GM23338 (cell line): ENCODE results near the gene IHH. TPM values are rescaled to one million over a fixed set of nuclear protein-coding genes. Genes with fewer than 3 reads are reported as not detected.
A peak's percentile ranks its signal among the peaks of the same experiment; 100 is the strongest.

ENCODE experiments used
- ATAC-seq: fragments of 200-7000 bp; cut with Tn5 transposase; 3 replicates; pipeline ENCODE4 v1.9.1; 2020
- DNase-seq: peaks from one replicate; pipeline ENCODE4 v3.0.0-alpha.2; 2015; ENCODE audit warnings: low spot score
- H2AFZ ChIP-seq: fragments of 200-600 bp; sonication (generic); 2 replicates; pipeline ENCODE4 v1.8.0; 2016; ENCODE audit warnings: antibody characterized with exemption, mild to moderate bottlenecking, moderate library complexity
- H3F3A ChIP-seq: fragments of 200-600 bp; sonication (generic); replicated peaks from 2 replicates; pipeline ENCODE4 v1.8.0; 2017; ENCODE audit warnings: antibody characterized with exemption, mixed run types, low read depth
- H3K27ac ChIP-seq: fragments of 200-600 bp; sonication (generic); 2 replicates; pipeline ENCODE4 v1.6.1; 2016; ENCODE audit warnings: low read depth
- H3K27me3 ChIP-seq: fragments of 200-600 bp; sonication (generic); 2 replicates; pipeline ENCODE4 v1.8.0; 2016; ENCODE audit warnings: mild to moderate bottlenecking, mixed run types, moderate library complexity; ENCODE audit not compliant: insufficient read depth
- H3K36me3 ChIP-seq: fragments of 200-600 bp; sonication (generic); 2 replicates; pipeline ENCODE4 v1.8.0; 2016; ENCODE audit warnings: mild to moderate bottlenecking; ENCODE audit not compliant: insufficient read depth
- H3K4me1 ChIP-seq: fragments of 200-600 bp; sonication (generic); 2 replicates; pipeline ENCODE4 v1.8.0; 2016; ENCODE audit warnings: mild to moderate bottlenecking, moderate library complexity; ENCODE audit not compliant: insufficient read depth
- H3K4me2 ChIP-seq: fragments of 200-600 bp; sonication (generic); 2 replicates; pipeline ENCODE4 v1.7.1; 2017; ENCODE audit warnings: mixed run types
- H3K4me3 ChIP-seq: fragments of 200-600 bp; sonication (generic); 2 replicates; pipeline ENCODE4 v1.6.1; 2016; ENCODE audit warnings: mixed run types
- H3K79me2 ChIP-seq: fragments of 200-600 bp; sonication (generic); replicated peaks from 2 replicates; pipeline ENCODE4 v1.8.0; 2017; ENCODE audit warnings: mild to moderate bottlenecking; ENCODE audit not compliant: insufficient read depth
- H3K9me2 ChIP-seq: fragments of 200-600 bp; sonication (generic); 2 replicates; pipeline ENCODE4 v1.8.0; 2017; ENCODE audit not compliant: insufficient read depth
- H4K20me1 ChIP-seq: fragments of 200-600 bp; sonication (generic); replicated peaks from 2 replicates; pipeline ENCODE4 v1.8.0; 2017; ENCODE audit warnings: mild to moderate bottlenecking; ENCODE audit not compliant: insufficient read depth
- H3K27ac Mint-ChIP-seq: 2 replicates; pipeline ENCODE4 v1.8.0; 2020; ENCODE audit warnings: inconsistent platforms, mild to moderate bottlenecking, moderate library complexity, mixed read lengths
- H3K27me3 Mint-ChIP-seq: 3 replicates; pipeline ENCODE4 v1.8.0; 2022; ENCODE audit warnings: low read depth, mild to moderate bottlenecking, moderate library complexity, mixed read lengths, inconsistent platforms; ENCODE audit not compliant: insufficient read depth, poor library complexity
- H3K36me3 Mint-ChIP-seq: 3 replicates; pipeline ENCODE4 v1.8.0; 2021; ENCODE audit warnings: low read depth, mild to moderate bottlenecking, inconsistent platforms, moderate library complexity, mixed read lengths
- H3K4me1 Mint-ChIP-seq: 3 replicates; pipeline ENCODE4 v1.8.0; 2020; ENCODE audit warnings: mild to moderate bottlenecking, inconsistent platforms, mixed read lengths
- H3K4me3 Mint-ChIP-seq: 3 replicates; pipeline ENCODE4 v1.8.0; 2021; ENCODE audit warnings: moderate library complexity, mild to moderate bottlenecking, inconsistent platforms, mixed read lengths
- H3K9me3 Mint-ChIP-seq: 3 replicates; pipeline ENCODE4 v1.8.0; 2020; ENCODE audit warnings: moderate library complexity, mild to moderate bottlenecking, inconsistent platforms, mixed read lengths
- CREB1 ChIP-seq: fragments of 250-450 bp; sonication (Bioruptor Pico); IDR thresholded peaks from 2 replicates; pipeline ENCODE4 v1.5.0; 2020; ENCODE audit warnings: low read depth, mild to moderate bottlenecking, moderate library complexity
- EZH2 ChIP-seq: fragments of 200-600 bp; sonication (generic); IDR thresholded peaks from one replicate; pipeline ENCODE4 v1.8.0; 2017; ENCODE audit warnings: antibody characterized with exemption, mild to moderate bottlenecking, low read depth; ENCODE audit not compliant: unreplicated experiment
- JUNB ChIP-seq: IDR thresholded peaks from one replicate; pipeline ENCODE4 v1.6.1; 2016; ENCODE audit warnings: antibody characterized with exemption; ENCODE audit not compliant: unreplicated experiment
- NANOG ChIP-seq: IDR thresholded peaks from 2 replicates; pipeline ENCODE4 v1.6.1; 2016; ENCODE audit warnings: antibody characterized with exemption, borderline replicate concordance
- POLR2AphosphoS5 ChIP-seq: IDR thresholded peaks from 2 replicates; pipeline ENCODE4 v1.6.1; 2016; ENCODE audit warnings: antibody characterized with exemption, low read depth
- ZNF331 ChIP-seq: fragments of 250-450 bp; sonication (Bioruptor Pico); IDR thresholded peaks from 2 replicates; pipeline ENCODE4 v1.5.0; 2020; ENCODE audit warnings: low read depth, mild to moderate bottlenecking, moderate library complexity
- polyA plus RNA-seq: library from polyadenylated mRNA; unstranded; fragments of >200 nt; fragmentation: Nextera tagmentation; extraction: Ambion mirVana; gene quantifications from 2 replicates; pipeline ENCODE4 v1.2.1, GENCODE V29; 2016
- total RNA-seq: library from RNA; depleted of rRNA; stranded (reverse); fragments of >200 nt; shearing (Covaris generic); gene quantifications from 2 replicates; pipeline ENCODE4 v1.2.3, GENCODE V29; 2014
- TF ChIP-seq, protein P1 (sequence below), 2 experiments: fragments of 200-600 bp in 1 of 2; sonication (generic) in 1 of 2; conservative IDR thresholded peaks; 2 replicates each; pipeline versions ENCODE4 v1.5.1 to v1.6.1; 2016 to 2017; ENCODE audit warnings: antibody characterized with exemption in 2 of 2, low read depth in 2 of 2, mild to moderate bottlenecking in 2 of 2, moderate library complexity in 1 of 2
- TF ChIP-seq, protein P2 (sequence below): IDR thresholded peaks from one replicate; pipeline ENCODE4 v1.6.1; 2018; ENCODE audit warnings: antibody characterized with exemption; ENCODE audit not compliant: unreplicated experiment

Gene IHH
- total and polyA plus RNA-seq, 2 experiments from 2014 or later: not detected

DNA sequence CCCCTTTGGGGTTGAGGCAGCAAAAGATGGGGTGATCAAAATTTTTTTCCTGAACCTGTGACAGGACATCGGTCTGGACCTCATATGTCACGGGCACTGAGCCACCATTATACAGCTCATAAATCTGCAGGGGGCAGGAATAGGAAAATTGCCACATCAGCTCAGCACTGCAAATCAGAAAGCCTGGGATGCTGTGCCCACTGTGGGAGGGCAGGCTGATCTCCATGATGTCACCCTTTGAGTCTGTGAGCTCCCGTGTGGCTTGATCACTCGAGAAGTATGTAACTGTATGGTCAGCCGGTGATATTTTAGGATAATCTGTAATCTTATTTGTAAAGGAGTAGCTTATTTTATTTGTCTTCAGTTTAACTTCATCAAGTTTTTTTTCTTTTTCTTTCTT, 49.8 kb downstream of the IHH start (continued):
- TF ChIP-seq EZH2 (no peak), ZNF331 (CRISPR knock-in tag) (no peak), NANOG (no peak)

DNA sequence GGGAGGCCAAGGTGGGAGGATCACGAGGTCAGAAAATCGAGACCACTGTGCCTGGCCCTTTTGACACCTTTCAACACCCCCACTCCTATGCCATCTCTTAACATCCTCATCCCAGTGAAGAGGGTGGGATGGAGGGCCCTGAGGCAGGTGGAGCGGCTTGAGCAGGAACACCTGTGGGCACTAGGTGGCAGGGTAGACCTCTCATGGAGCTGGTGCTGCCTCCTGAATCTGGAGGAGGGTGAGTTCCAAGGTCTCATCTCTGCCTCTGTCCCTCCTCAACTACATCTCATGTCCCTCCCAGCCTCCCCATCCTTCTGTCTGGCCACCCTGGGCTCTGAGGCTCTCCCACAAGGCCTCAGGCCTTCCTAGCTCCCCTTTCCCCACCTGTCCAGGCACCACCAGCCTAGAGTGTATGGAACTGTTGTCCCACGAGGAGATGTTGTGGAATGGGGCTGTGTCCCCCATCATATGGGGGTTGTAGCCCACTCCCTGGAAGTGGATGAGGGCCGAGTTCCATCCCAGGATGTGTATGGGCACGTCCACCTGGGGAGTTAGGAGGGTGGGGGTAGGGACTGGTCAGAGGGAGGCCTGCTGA, 50.5 kb downstream of the IHH start:
- Histone ChIP-seq H3K36me3 (no peaks in the 10 kb centered on the region), H3K27ac (no peak overlapping the region), H4K20me1 (no peaks in the 10 kb centered on the region), H3K79me2 (no peaks in the 10 kb centered on the region), H3K4me2 (no peak overlapping the region), H2AFZ (no peak overlapping the region), H3K9me2 (no peaks in the 10 kb centered on the region), H3K27me3 (peaks cover 23% of the 10 kb centered on the region), H3K4me1 (no peaks in the 10 kb centered on the region), H3F3A (no peaks in the 10 kb centered on the region), H3K4me3 (no peak overlapping the region)
- H3K27ac Mint-ChIP-seq: no peak overlapping the region
- no peaks in the 10 kb centered on the region for H3K4me1 Mint-ChIP-seq
- ATAC-seq (peak; percentile 99), DNase-seq (peak; percentile 72)
- TF ChIP-seq, protein P1, sequence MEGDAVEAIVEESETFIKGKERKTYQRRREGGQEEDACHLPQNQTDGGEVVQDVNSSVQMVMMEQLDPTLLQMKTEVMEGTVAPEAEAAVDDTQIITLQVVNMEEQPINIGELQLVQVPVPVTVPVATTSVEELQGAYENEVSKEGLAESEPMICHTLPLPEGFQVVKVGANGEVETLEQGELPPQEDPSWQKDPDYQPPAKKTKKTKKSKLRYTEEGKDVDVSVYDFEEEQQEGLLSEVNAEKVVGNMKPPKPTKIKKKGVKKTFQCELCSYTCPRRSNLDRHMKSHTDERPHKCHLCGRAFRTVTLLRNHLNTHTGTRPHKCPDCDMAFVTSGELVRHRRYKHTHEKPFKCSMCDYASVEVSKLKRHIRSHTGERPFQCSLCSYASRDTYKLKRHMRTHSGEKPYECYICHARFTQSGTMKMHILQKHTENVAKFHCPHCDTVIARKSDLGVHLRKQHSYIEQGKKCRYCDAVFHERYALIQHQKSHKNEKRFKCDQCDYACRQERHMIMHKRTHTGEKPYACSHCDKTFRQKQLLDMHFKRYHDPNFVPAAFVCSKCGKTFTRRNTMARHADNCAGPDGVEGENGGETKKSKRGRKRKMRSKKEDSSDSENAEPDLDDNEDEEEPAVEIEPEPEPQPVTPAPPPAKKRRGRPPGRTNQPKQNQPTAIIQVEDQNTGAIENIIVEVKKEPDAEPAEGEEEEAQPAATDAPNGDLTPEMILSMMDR (conservative IDR thresholded peaks at IDR 0.05; ENCODE audit: low read depth in 2 of 2): peak; percentile 59 to 89
- no peak for TF ChIP-seq EZH2
- H3K27me3 Mint-ChIP-seq: peaks cover 14% of the 10 kb centered on the region
- no peaks in the 10 kb centered on the region; the same call in 2 of the 3 replicates for H3K9me3 Mint-ChIP-seq
- no peak overlapping the region for H3K4me3 Mint-ChIP-seq
- no peaks in the 10 kb centered on the region for H3K36me3 Mint-ChIP-seq

DNA sequence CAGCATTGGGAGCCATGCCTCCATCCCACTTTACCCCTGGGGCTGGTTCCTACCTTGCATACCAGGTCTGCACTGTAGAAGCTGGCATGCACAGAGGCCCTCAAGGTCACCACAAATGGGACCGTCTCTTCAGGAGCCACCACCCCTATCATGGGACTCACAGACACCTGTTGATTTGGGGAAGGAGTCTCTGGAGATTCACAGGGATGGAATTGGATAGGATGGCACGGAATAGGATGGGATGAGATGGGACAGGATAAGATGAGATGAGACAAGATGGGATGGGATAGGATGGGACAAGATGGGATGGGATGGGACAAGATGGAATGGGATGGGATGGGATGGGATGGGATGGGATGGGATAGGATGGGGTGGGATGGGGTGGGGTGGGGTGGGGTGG, 51.4 kb downstream of the IHH start:
- H3K27me3 ChIP-seq: peaks cover 33% of the 10 kb centered on the region
- no peak overlapping the region for H3K27ac Mint-ChIP-seq
- peaks cover 21% of the 10 kb centered on the region for H3K27me3 Mint-ChIP-seq
- TF ChIP-seq CREB1 (CRISPR knock-in tag) (no peak), JUNB (no peak), POLR2AphosphoS5 (no peak), NANOG (no peak), ZNF331 (CRISPR knock-in tag) (no peak)
- TF ChIP-seq, protein P1 (conservative IDR thresholded peaks at IDR 0.05; ENCODE audit: low read depth in 2 of 2): no peak
- TF ChIP-seq, protein P2, sequence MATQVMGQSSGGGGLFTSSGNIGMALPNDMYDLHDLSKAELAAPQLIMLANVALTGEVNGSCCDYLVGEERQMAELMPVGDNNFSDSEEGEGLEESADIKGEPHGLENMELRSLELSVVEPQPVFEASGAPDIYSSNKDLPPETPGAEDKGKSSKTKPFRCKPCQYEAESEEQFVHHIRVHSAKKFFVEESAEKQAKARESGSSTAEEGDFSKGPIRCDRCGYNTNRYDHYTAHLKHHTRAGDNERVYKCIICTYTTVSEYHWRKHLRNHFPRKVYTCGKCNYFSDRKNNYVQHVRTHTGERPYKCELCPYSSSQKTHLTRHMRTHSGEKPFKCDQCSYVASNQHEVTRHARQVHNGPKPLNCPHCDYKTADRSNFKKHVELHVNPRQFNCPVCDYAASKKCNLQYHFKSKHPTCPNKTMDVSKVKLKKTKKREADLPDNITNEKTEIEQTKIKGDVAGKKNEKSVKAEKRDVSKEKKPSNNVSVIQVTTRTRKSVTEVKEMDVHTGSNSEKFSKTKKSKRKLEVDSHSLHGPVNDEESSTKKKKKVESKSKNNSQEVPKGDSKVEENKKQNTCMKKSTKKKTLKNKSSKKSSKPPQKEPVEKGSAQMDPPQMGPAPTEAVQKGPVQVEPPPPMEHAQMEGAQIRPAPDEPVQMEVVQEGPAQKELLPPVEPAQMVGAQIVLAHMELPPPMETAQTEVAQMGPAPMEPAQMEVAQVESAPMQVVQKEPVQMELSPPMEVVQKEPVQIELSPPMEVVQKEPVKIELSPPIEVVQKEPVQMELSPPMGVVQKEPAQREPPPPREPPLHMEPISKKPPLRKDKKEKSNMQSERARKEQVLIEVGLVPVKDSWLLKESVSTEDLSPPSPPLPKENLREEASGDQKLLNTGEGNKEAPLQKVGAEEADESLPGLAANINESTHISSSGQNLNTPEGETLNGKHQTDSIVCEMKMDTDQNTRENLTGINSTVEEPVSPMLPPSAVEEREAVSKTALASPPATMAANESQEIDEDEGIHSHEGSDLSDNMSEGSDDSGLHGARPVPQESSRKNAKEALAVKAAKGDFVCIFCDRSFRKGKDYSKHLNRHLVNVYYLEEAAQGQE: no peak

More for the DNA sequence above, 51.4 kb downstream of the IHH start:
- Histone ChIP-seq H3K4me2 (no peak overlapping the region), H3K4me3 (no peak overlapping the region), H3F3A (no peaks in the 10 kb centered on the region), H2AFZ (no peak overlapping the region), H3K36me3 (no peaks in the 10 kb centered on the region), H3K27ac (no peak overlapping the region), H3K9me2 (no peaks in the 10 kb centered on the region), H3K4me1 (no peaks in the 10 kb centered on the region), H3K79me2 (no peaks in the 10 kb centered on the region), H4K20me1 (no peaks in the 10 kb centered on the region)
- ATAC-seq: no peak
- H3K4me3 Mint-ChIP-seq: no peak overlapping the region
- H3K4me1 Mint-ChIP-seq: no peaks in the 10 kb centered on the region
- DNase-seq: no peak
- no peaks in the 10 kb centered on the region; the same call in 1 of the 3 replicates for H3K9me3 Mint-ChIP-seq
- H3K36me3 Mint-ChIP-seq: no peaks in the 10 kb centered on the region
